ENCODE data around the gene DPEP1. TPM values are rescaled to one million over a fixed set of nuclear protein-coding genes. Genes with fewer than 3 reads are reported as not detected.

The DPEP1 gene
- total and polyA plus RNA-seq, 2 experiments from 2014 or later, result 1.7 to 2.3 TPM

DNA sequence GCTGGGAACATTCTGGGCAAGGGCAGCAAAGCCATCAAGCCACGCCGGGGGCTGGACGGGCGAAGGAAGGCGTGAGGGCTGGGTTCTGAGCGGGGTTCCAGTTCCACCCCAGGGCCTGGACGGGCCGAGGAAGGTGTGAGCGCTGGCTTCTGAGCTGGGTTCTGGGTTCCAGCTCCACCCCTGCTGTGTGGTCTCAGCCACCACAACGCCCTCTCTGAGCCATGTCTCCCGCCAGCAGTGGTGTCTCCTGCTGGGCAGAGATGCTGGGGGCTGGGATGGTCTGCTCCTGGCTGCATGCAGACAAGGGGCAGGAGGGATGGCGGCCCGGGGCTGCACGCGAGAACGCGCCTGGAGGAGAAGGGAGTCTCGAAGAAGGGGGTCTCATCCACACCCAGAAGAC, 41.8 kb upstream of the DPEP1 start:
- no peaks in the 10 kb centered on the region for H3K9me3 Mint-ChIP-seq
- H3K27ac Mint-ChIP-seq, result no peak overlapping the region
- H3K27me3 Mint-ChIP-seq (ENCODE audit: insufficient read depth, low read depth, poor library complexity), result peaks cover 21% of the 10 kb centered on the region
- Histone ChIP-seq H3K79me2 (replicated peaks; ENCODE audit: insufficient read depth) (no peaks in the 10 kb centered on the region), H4K20me1 (replicated peaks; ENCODE audit: insufficient read depth) (no peaks in the 10 kb centered on the region), H3K27ac (ENCODE audit: low read depth) (no peak overlapping the region), H3K27me3 (ENCODE audit: insufficient read depth) (peaks cover 19% of the 10 kb centered on the region), H3K4me2 (no peak overlapping the region), H3K36me3 (ENCODE audit: insufficient read depth) (no peaks in the 10 kb centered on the region), H3K4me1 (ENCODE audit: insufficient read depth) (peaks cover 5% of the 10 kb centered on the region; the same call in 1 of the 2 replicates), H3F3A (replicated peaks; ENCODE audit: low read depth) (peaks cover 2% of the 10 kb centered on the region; the same call in 1 of the 2 replicates), H3K9me2 (ENCODE audit: insufficient read depth) (no peaks in the 10 kb centered on the region), H3K4me3 (no peak overlapping the region), H2AFZ (no peak overlapping the region)
- no peak overlapping the region for H3K4me3 Mint-ChIP-seq
- DNase-seq (ENCODE audit: low spot score) (no peak), ATAC-seq (no peak)
- H3K36me3 Mint-ChIP-seq (ENCODE audit: low read depth), result no peaks in the 10 kb centered on the region
- TF ChIP-seq EZH2phosphoT487 (IDR thresholded peaks at IDR 0.05; ENCODE audit: unreplicated experiment), result no peak
- TF ChIP-seq ZNF331 (CRISPR knock-in tag; IDR thresholded peaks at IDR 0.05; ENCODE audit: low read depth), result no peak
- TF ChIP-seq STAT1 (IDR thresholded peaks at IDR 0.05; ENCODE audit: unreplicated experiment), result no peak
- TF ChIP-seq CTCF (conservative IDR thresholded peaks at IDR 0.05; ENCODE audit: low read depth in 2 of 2), result no peak
- TF ChIP-seq CREB1 (CRISPR knock-in tag; IDR thresholded peaks at IDR 0.05; ENCODE audit: low read depth), result no peak
- TF ChIP-seq EZH2 (IDR thresholded peaks at IDR 0.05; ENCODE audit: low read depth, unreplicated experiment), result no peak
- TF ChIP-seq, protein P1, sequence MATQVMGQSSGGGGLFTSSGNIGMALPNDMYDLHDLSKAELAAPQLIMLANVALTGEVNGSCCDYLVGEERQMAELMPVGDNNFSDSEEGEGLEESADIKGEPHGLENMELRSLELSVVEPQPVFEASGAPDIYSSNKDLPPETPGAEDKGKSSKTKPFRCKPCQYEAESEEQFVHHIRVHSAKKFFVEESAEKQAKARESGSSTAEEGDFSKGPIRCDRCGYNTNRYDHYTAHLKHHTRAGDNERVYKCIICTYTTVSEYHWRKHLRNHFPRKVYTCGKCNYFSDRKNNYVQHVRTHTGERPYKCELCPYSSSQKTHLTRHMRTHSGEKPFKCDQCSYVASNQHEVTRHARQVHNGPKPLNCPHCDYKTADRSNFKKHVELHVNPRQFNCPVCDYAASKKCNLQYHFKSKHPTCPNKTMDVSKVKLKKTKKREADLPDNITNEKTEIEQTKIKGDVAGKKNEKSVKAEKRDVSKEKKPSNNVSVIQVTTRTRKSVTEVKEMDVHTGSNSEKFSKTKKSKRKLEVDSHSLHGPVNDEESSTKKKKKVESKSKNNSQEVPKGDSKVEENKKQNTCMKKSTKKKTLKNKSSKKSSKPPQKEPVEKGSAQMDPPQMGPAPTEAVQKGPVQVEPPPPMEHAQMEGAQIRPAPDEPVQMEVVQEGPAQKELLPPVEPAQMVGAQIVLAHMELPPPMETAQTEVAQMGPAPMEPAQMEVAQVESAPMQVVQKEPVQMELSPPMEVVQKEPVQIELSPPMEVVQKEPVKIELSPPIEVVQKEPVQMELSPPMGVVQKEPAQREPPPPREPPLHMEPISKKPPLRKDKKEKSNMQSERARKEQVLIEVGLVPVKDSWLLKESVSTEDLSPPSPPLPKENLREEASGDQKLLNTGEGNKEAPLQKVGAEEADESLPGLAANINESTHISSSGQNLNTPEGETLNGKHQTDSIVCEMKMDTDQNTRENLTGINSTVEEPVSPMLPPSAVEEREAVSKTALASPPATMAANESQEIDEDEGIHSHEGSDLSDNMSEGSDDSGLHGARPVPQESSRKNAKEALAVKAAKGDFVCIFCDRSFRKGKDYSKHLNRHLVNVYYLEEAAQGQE (IDR thresholded peaks at IDR 0.05; ENCODE audit: unreplicated experiment), result no peak
- no peak for TF ChIP-seq ZNF114 (CRISPR knock-in tag; IDR thresholded peaks at IDR 0.05)
- no peak for TF ChIP-seq NANOG (IDR thresholded peaks at IDR 0.05; ENCODE audit: borderline replicate concordance)
- no peak for TF ChIP-seq ETS1 (IDR thresholded peaks at IDR 0.05)
- TF ChIP-seq POLR2AphosphoS5 (IDR thresholded peaks at IDR 0.05; ENCODE audit: low read depth), result no peak
- no peak for TF ChIP-seq JUNB (IDR thresholded peaks at IDR 0.05; ENCODE audit: unreplicated experiment)
- TF ChIP-seq, protein P2, sequence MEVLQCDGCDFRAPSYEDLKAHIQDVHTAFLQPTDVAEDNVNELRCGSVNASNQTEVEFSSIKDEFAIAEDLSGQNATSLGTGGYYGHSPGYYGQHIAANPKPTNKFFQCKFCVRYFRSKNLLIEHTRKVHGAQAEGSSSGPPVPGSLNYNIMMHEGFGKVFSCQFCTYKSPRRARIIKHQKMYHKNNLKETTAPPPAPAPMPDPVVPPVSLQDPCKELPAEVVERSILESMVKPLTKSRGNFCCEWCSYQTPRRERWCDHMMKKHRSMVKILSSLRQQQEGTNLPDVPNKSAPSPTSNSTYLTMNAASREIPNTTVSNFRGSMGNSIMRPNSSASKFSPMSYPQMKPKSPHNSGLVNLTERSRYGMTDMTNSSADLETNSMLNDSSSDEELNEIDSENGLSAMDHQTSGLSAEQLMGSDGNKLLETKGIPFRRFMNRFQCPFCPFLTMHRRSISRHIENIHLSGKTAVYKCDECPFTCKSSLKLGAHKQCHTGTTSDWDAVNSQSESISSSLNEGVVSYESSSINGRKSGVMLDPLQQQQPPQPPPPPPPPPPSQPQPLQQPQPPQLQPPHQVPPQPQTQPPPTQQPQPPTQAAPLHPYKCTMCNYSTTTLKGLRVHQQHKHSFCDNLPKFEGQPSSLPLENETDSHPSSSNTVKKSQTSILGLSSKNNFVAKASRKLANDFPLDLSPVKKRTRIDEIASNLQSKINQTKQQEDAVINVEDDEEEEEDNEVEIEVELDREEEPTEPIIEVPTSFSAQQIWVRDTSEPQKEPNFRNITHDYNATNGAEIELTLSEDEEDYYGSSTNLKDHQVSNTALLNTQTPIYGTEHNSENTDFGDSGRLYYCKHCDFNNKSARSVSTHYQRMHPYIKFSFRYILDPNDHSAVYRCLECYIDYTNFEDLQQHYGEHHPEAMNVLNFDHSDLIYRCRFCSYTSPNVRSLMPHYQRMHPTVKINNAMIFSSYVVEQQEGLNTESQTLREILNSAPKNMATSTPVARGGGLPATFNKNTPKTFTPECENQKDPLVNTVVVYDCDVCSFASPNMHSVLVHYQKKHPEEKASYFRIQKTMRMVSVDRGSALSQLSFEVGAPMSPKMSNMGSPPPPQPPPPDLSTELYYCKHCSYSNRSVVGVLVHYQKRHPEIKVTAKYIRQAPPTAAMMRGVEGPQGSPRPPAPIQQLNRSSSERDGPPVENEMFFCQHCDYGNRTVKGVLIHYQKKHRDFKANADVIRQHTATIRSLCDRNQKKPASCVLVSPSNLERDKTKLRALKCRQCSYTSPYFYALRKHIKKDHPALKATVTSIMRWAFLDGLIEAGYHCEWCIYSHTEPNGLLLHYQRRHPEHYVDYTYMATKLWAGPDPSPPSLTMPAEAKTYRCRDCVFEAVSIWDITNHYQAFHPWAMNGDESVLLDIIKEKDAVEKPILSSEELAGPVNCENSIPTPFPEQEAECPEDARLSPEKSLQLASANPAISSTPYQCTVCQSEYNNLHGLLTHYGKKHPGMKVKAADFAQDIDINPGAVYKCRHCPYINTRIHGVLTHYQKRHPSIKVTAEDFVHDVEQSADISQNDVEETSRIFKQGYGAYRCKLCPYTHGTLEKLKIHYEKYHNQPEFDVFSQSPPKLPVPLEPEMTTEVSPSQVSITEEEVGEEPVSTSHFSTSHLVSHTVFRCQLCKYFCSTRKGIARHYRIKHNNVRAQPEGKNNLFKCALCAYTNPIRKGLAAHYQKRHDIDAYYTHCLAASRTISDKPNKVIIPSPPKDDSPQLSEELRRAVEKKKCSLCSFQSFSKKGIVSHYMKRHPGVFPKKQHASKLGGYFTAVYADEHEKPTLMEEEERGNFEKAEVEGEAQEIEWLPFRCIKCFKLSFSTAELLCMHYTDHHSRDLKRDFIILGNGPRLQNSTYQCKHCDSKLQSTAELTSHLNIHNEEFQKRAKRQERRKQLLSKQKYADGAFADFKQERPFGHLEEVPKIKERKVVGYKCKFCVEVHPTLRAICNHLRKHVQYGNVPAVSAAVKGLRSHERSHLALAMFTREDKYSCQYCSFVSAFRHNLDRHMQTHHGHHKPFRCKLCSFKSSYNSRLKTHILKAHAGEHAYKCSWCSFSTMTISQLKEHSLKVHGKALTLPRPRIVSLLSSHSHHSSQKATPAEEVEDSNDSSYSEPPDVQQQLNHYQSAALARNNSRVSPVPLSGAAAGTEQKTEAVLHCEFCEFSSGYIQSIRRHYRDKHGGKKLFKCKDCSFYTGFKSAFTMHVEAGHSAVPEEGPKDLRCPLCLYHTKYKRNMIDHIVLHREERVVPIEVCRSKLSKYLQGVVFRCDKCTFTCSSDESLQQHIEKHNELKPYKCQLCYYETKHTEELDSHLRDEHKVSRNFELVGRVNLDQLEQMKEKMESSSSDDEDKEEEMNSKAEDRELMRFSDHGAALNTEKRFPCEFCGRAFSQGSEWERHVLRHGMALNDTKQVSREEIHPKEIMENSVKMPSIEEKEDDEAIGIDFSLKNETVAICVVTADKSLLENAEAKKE (CRISPR knock-in tag; IDR thresholded peaks at IDR 0.05), result no peak
- H3K4me1 Mint-ChIP-seq, result peaks cover 3% of the 10 kb centered on the region

All from GM23338 (cell line).